Colon (tissue), 2 donors: ENCODE results near the gene CD4.

Experiments used
- FAIRE-seq: peaks from 2 replicates; lab custom pipeline; 2012; peaks lifted over from hg19 to GRCh38; lab: Jason Lieb, UNC
- donor health status: control.
- donor health status: control.

Gene CD4

GRCh38 chr12:6765634-6766581 lies 23.4 kb upstream of the CD4 start, which contains the start of gene PTMS:
PTMS (plus strand) TSS chr12:6766363; CDS start chr12:6766706, 343 bp downstream.
- FAIRE-seq: no peak

- no peak for FAIRE-seq
Observed at GRCh38 chr12:6766651-6767349, 22.5 kb upstream of the CD4 start.

- FAIRE-seq: no peak
Observed at GRCh38 chr12:6767353-6768319, 21.7 kb upstream of the CD4 start.

- FAIRE-seq: no peak
Observed at GRCh38 chr12:6768437-6768914, 20.9 kb upstream of the CD4 start.

- FAIRE-seq: no peak
Observed at GRCh38 chr12:6768990-6769389, 20.3 kb upstream of the CD4 start.

GRCh38 chr12:6769666-6770065 lies 19.7 kb upstream of the CD4 start:
- FAIRE-seq: no peak

- no peak for FAIRE-seq
Observed at GRCh38 chr12:6770094-6770493, 19.2 kb upstream of the CD4 start.

- FAIRE-seq: no peak
Observed at GRCh38 chr12:6770600-6770999, 18.7 kb upstream of the CD4 start.

GRCh38 chr12:6771091-6771495 lies 18.2 kb upstream of the CD4 start:
- no peak for FAIRE-seq

- no peak for FAIRE-seq
Observed at GRCh38 chr12:6771509-6772330, 17.6 kb upstream of the CD4 start.

GRCh38 chr12:6772331-6772695 lies 17.0 kb upstream of the CD4 start, which contains the start of gene LAG3:
LAG3 (plus strand) TSS chr12:6772520; CDS start chr12:6772853, 333 bp downstream.
- no peak for FAIRE-seq

GRCh38 chr12:6772726-6773589 lies 16.4 kb upstream of the CD4 start:
- no peak for FAIRE-seq

GRCh38 chr12:6773590-6774351 lies 15.6 kb upstream of the CD4 start:
- no peak for FAIRE-seq

GRCh38 chr12:6774499-6775062 lies 14.7 kb upstream of the CD4 start:
- no peak for FAIRE-seq

- no peak for FAIRE-seq
Observed at GRCh38 chr12:6775185-6776174, 13.8 kb upstream of the CD4 start.

GRCh38 chr12:6777386-6777785 lies 11.9 kb upstream of the CD4 start:
- no peak for FAIRE-seq

- FAIRE-seq: no peak
Observed at GRCh38 chr12:6778217-6778573, 11.1 kb upstream of the CD4 start.
